ENCODE data around the gene LANCL2. TPM values are rescaled to one million over a fixed set of nuclear protein-coding genes. Genes with fewer than 3 reads are reported as not detected.

The LANCL2 gene
- total and polyA plus RNA-seq, 2 of the 4 experiments (the other 2 are of a cell fraction) = 11.7 to 17.9 TPM

GRCh38 chr7:55427342-55427741 is 62.2 kb downstream of the LANCL2 start:
- no peak for ATAC-seq (ENCODE audit: low read depth)
- H3K79me1 ChIP-seq (ENCODE audit: low read depth in 1 of 2, low read length in 2 of 2) = 0 out of 4 replicates have a peak, but pooled peaks cover 0 to 7% of the 10 kb centered on the region in 2 experiments
- TF ChIP-seq POLR2A (IDR thresholded peaks at IDR 0.05; ENCODE audit: low read depth, low read length) (no peak), SMC3 (IDR thresholded peaks at IDR 0.05; ENCODE audit: low read depth, low read length) (no peak), BHLHE40 (IDR thresholded peaks at IDR 0.05; ENCODE audit: low read depth, low read length) (no peak), CHD1 (IDR thresholded peaks at IDR 0.05; ENCODE audit: low read depth, low read length) (no peak), MXI1 (IDR thresholded peaks at IDR 0.05; ENCODE audit: borderline replicate concordance, low read depth, low read length) (no peak), RAD21 (IDR thresholded peaks at IDR 0.05; ENCODE audit: low read length) (no peak), MAFK (IDR thresholded peaks at IDR 0.05; ENCODE audit: low read depth, low read length) (no peak), ELK1 (IDR thresholded peaks at IDR 0.05; ENCODE audit: borderline replicate concordance, low read depth, low read length) (no peak), CEBPB (IDR thresholded peaks at IDR 0.05; ENCODE audit: low read depth, low read length) (no peak), MAZ (IDR thresholded peaks at IDR 0.05; ENCODE audit: borderline replicate concordance, low read depth, low read length) (no peak), RFX5 (IDR thresholded peaks at IDR 0.05; ENCODE audit: low read depth, low read length) (no peak), NFE2L2 (IDR thresholded peaks at IDR 0.05; ENCODE audit: low read depth, low read length) (no peak), FOS (IDR thresholded peaks at IDR 0.05; ENCODE audit: low read depth, low read length) (no peak), RCOR1 (IDR thresholded peaks at IDR 0.05; ENCODE audit: insufficient replicate concordance, low read length) (no peak)
- TF ChIP-seq, protein P1, sequence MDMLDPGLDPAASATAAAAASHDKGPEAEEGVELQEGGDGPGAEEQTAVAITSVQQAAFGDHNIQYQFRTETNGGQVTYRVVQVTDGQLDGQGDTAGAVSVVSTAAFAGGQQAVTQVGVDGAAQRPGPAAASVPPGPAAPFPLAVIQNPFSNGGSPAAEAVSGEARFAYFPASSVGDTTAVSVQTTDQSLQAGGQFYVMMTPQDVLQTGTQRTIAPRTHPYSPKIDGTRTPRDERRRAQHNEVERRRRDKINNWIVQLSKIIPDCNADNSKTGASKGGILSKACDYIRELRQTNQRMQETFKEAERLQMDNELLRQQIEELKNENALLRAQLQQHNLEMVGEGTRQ (IDR thresholded peaks at IDR 0.05; ENCODE audit: low read depth, low read length) = no peak
- TF ChIP-seq, protein P2, sequence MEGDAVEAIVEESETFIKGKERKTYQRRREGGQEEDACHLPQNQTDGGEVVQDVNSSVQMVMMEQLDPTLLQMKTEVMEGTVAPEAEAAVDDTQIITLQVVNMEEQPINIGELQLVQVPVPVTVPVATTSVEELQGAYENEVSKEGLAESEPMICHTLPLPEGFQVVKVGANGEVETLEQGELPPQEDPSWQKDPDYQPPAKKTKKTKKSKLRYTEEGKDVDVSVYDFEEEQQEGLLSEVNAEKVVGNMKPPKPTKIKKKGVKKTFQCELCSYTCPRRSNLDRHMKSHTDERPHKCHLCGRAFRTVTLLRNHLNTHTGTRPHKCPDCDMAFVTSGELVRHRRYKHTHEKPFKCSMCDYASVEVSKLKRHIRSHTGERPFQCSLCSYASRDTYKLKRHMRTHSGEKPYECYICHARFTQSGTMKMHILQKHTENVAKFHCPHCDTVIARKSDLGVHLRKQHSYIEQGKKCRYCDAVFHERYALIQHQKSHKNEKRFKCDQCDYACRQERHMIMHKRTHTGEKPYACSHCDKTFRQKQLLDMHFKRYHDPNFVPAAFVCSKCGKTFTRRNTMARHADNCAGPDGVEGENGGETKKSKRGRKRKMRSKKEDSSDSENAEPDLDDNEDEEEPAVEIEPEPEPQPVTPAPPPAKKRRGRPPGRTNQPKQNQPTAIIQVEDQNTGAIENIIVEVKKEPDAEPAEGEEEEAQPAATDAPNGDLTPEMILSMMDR (conservative IDR thresholded peaks at IDR 0.05; ENCODE audit: low read depth, low read length) = no peak
- peaks cover 9% of the 10 kb centered on the region; the same call in 1 of the 2 replicates for H3K9me1 ChIP-seq (ENCODE audit: insufficient read depth, low read length)
- no CpG with 5 or more reads among the region's 4 CpGs for WGBS, 2 experiments (ENCODE audit: extremely low coverage in 2 of 2, insufficient read length in 1 of 2)
- peaks cover 18% of the 10 kb centered on the region for H3K4me1 ChIP-seq (ENCODE audit: control insufficient read depth, insufficient read depth, low read length)
- ChIA-PET CTCF (interaction anchor here (1.0 kb wide), 1 partner anchor 12 kb away, joined by 4 read pairs; no protein-coding TSS in a partner anchor), POLR2A (ENCODE audit: unreplicated experiment) (no interaction called here)
- no TSS peak for BruUV-seq (replicated peaks)
- 0 out of 2 replicates have a peak, but pooled peaks cover 3% of the 10 kb centered on the region for H4K20me1 ChIP-seq (ENCODE audit: insufficient read depth, low read length)
- H4K91ac ChIP-seq (ENCODE audit: insufficient read depth, low read depth, low read length) = no peak overlapping the region
- no peak overlapping the region for H2BK15ac ChIP-seq (ENCODE audit: low read depth, low read length)
- H3K9me3 ChIP-seq (ENCODE audit: control insufficient read depth, insufficient read depth, low read length) = no peaks in the 10 kb centered on the region
- intact Hi-C loops (cut with micrococcal nuclease) = no loop called here
- H3K9ac ChIP-seq (ENCODE audit: low read depth, low read length) = no peak overlapping the region
- H2BK20ac ChIP-seq (ENCODE audit: low read depth, low read length) = no peak overlapping the region
- peak; percentile 19 for DNase-seq
- H3K14ac ChIP-seq (replicated peaks; ENCODE audit: low read depth, low read length) = no peak overlapping the region
- peaks cover 8% of the 10 kb centered on the region for H3K36me3 ChIP-seq (ENCODE audit: control insufficient read depth, insufficient read depth, low read length)
- no peak overlapping the region for H4K8ac ChIP-seq (ENCODE audit: low read depth in 2 of 2, low read length in 2 of 2)
- H3K56ac ChIP-seq (ENCODE audit: extremely low read depth, insufficient read depth, low read length) = no peak overlapping the region
- H2BK5ac ChIP-seq (ENCODE audit: low read depth, low read length, poor library complexity, severe bottlenecking) = no peak overlapping the region
- H3K4ac ChIP-seq (ENCODE audit: low read depth, low read length) = no peak overlapping the region
- H3K18ac ChIP-seq (ENCODE audit: low read depth, low read length) = no peak overlapping the region
- H2AK9ac ChIP-seq (replicated peaks; ENCODE audit: low read depth, low read length, poor library complexity) = no peak overlapping the region
- no peaks in the 10 kb centered on the region for H3K27me3 ChIP-seq (ENCODE audit: control insufficient read depth, insufficient read depth, low read length)
- dilution Hi-C loops (cut with HindIII; ENCODE audit: low sequenced_read_pairs, unreplicated experiment) = no loop called here
- H3K4me2 ChIP-seq (ENCODE audit: low read depth, low read length) = no peak overlapping the region
- H3K4me3 ChIP-seq (ENCODE audit: insufficient read depth, low read depth, low read length) = no peak overlapping the region
- no peak overlapping the region for H2AK5ac ChIP-seq (ENCODE audit: low read depth, low read length)
- no peak overlapping the region; the same call in 1 of the 2 replicates for H3K23ac ChIP-seq (ENCODE audit: low read depth, low read length)
- H3K27ac ChIP-seq (ENCODE audit: insufficient read depth, low read length) = no peak overlapping the region
- no peak overlapping the region for H2BK120ac ChIP-seq (ENCODE audit: low read depth, low read length)
- in situ Hi-C loops (cut with MboI; ENCODE audit: low sequenced_read_pairs) = loop anchor here (25.0 kb wide), 1 partner anchor 535 kb away; the partner anchor contains the start of genes MRPS17 and NIPSNAP2
- H4K5ac ChIP-seq (ENCODE audit: low read depth, low read length) = no peak overlapping the region
- H2AFZ ChIP-seq (replicated peaks; ENCODE audit: low read length, poor library complexity) = no peak overlapping the region

Data from IMR-90 (cell line).